HEK293T (cell line): Measurements from ENCODE around the gene CAMK2A.

ENCODE experiments used
- CTCF ChIA-PET: fragments of 350-600 bp; formaldehyde crosslinking; extraction: SDS; loops from one replicate; lab custom pipeline; 2021; ENCODE audit warnings: antibody characterized with exemption, inconsistent platforms; lab: Yijun Ruan, JAX
- POLR2A ChIA-PET: fragments of 350-600 bp; formaldehyde crosslinking; extraction: SDS; loops from one replicate; lab custom pipeline; 2020; ENCODE audit warnings: antibody characterized with exemption, inconsistent platforms; lab: Yijun Ruan, JAX
- DNase-seq: peaks from one replicate; pipeline ENCODE4 v3.0.0; 2012; ENCODE audit warnings: mixed read lengths; ENCODE audit errors: extremely low spot score
- ARNT ChIP-seq: fragments of 450-650 bp; IDR thresholded peaks from 2 replicates; pipeline ENCODE4 v1.6.1; 2017; ENCODE audit warnings: mild to moderate bottlenecking
- BHLHE40 ChIP-seq: fragments of 450-650 bp; IDR thresholded peaks from 2 replicates; pipeline ENCODE4 v1.6.1; 2016; ENCODE audit warnings: mild to moderate bottlenecking, moderate library complexity, borderline replicate concordance
- CTBP1 ChIP-seq: fragments of 450-650 bp; IDR thresholded peaks from 2 replicates; pipeline ENCODE4 v1.6.1; 2016; ENCODE audit warnings: borderline replicate concordance
- ELF4 ChIP-seq: fragments of 450-650 bp; IDR thresholded peaks from 2 replicates; pipeline ENCODE4 v1.6.1; 2017; ENCODE audit warnings: antibody characterized with exemption
- FOXA1 ChIP-seq: fragments of 450-650 bp; IDR thresholded peaks from 2 replicates; pipeline ENCODE4 v1.6.1; 2016; ENCODE audit warnings: mild to moderate bottlenecking
- FOXK2 ChIP-seq: fragments of 450-650 bp; IDR thresholded peaks from 2 replicates; pipeline ENCODE4 v1.6.1; 2016; ENCODE audit warnings: mild to moderate bottlenecking
- FOXM1 ChIP-seq: fragments of 450-650 bp; IDR thresholded peaks from 2 replicates; pipeline ENCODE4 v1.6.1; 2017; ENCODE audit warnings: mild to moderate bottlenecking, borderline replicate concordance
- HDGF ChIP-seq: fragments of 450-650 bp; IDR thresholded peaks from 2 replicates; pipeline ENCODE4 v1.6.1; 2017; ENCODE audit warnings: antibody characterized with exemption, borderline replicate concordance
- L3MBTL2 ChIP-seq: fragments of 450-650 bp; conservative IDR thresholded peaks from 2 replicates; pipeline ENCODE4 v1.6.1; 2016; ENCODE audit warnings: mild to moderate bottlenecking
- LEF1 ChIP-seq: fragments of 450-650 bp; IDR thresholded peaks from 2 replicates; pipeline ENCODE4 v1.6.1; 2017; ENCODE audit warnings: mild to moderate bottlenecking, borderline replicate concordance
- NFRKB ChIP-seq: fragments of 450-650 bp; IDR thresholded peaks from 2 replicates; pipeline ENCODE4 v1.6.1; 2016; ENCODE audit warnings: mild to moderate bottlenecking, moderate library complexity
- SP1 ChIP-seq: fragments of 450-650 bp; IDR thresholded peaks from 2 replicates; pipeline ENCODE4 v1.6.1; 2017
- SUZ12 ChIP-seq: fragments of 450-650 bp; IDR thresholded peaks from 2 replicates; pipeline ENCODE4 v1.6.1; 2016; ENCODE audit warnings: mild to moderate bottlenecking
- TARDBP ChIP-seq: fragments of 450-650 bp; IDR thresholded peaks from 2 replicates; pipeline ENCODE4 v1.6.1; 2016
- ZNF384 ChIP-seq: fragments of 450-650 bp; IDR thresholded peaks from 2 replicates; pipeline ENCODE4 v1.6.1; 2016
- TF ChIP-seq, protein P1 (sequence below): fragments of 450-650 bp; IDR thresholded peaks from 2 replicates; pipeline ENCODE4 v1.6.1; 2016

The CAMK2A gene

DNA sequence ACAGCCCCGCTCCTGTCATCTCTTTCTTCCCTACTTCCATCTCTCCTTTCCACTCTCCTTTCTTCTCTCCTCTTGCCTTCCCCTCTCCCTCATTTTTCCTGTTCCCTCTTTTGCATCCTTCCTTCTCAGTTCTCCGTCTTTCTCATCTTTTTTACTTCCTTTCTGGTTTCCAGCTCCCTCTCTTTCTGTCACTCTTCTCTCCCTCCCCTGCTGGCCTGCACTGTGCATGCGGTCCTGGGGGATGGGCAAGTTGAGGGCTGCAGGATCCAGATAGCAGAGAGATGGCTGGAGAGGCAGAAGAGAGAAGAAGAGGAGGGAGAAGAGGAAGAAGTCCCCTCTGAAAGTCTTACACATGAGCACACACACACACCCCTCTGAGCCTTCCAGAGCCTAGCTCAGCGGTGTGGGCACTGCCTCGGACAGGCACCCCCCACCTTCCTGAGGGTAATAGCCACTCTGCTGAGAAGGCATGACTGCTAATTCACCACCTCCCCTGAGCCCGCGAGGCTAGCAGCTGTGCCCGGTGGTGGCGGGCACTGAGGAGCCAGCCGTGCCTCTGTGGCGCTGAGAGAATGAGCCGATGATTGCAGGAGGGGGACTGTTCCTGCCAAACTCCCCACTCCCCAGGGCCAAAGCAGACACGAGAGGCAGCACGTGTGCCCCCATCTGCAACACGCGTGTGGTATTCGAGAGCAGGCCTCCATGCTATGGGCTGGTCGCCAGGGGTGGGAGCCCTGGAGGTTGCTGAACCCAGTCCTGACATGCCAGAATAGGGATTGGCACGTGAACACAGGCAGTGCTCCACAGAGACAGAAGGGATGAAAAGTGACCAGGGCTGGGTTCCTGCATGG lies 3.7 kb upstream of the CAMK2A start:
- no peak for TF ChIP-seq CTBP1
- no peak for TF ChIP-seq TARDBP
- TF ChIP-seq SUZ12 = no peak
- TF ChIP-seq, protein P1, sequence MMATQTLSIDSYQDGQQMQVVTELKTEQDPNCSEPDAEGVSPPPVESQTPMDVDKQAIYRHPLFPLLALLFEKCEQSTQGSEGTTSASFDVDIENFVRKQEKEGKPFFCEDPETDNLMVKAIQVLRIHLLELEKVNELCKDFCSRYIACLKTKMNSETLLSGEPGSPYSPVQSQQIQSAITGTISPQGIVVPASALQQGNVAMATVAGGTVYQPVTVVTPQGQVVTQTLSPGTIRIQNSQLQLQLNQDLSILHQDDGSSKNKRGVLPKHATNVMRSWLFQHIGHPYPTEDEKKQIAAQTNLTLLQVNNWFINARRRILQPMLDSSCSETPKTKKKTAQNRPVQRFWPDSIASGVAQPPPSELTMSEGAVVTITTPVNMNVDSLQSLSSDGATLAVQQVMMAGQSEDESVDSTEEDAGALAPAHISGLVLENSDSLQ = no peak
- TF ChIP-seq FOXK2 = no peak
- TF ChIP-seq SP1 = no peak
- TF ChIP-seq LEF1 = no peak
- TF ChIP-seq FOXA1 = no peak
- no peak for TF ChIP-seq L3MBTL2
- no peak for TF ChIP-seq ZNF384
- no peak for TF ChIP-seq NFRKB
- TF ChIP-seq HDGF = no peak
- TF ChIP-seq ELF4 = no peak
- TF ChIP-seq FOXM1 = no peak
- no peak for TF ChIP-seq BHLHE40
- TF ChIP-seq ARNT = no peak
- ChIA-PET CTCF (no interaction called here), POLR2A (no interaction called here)
- no peak for DNase-seq

DNA sequence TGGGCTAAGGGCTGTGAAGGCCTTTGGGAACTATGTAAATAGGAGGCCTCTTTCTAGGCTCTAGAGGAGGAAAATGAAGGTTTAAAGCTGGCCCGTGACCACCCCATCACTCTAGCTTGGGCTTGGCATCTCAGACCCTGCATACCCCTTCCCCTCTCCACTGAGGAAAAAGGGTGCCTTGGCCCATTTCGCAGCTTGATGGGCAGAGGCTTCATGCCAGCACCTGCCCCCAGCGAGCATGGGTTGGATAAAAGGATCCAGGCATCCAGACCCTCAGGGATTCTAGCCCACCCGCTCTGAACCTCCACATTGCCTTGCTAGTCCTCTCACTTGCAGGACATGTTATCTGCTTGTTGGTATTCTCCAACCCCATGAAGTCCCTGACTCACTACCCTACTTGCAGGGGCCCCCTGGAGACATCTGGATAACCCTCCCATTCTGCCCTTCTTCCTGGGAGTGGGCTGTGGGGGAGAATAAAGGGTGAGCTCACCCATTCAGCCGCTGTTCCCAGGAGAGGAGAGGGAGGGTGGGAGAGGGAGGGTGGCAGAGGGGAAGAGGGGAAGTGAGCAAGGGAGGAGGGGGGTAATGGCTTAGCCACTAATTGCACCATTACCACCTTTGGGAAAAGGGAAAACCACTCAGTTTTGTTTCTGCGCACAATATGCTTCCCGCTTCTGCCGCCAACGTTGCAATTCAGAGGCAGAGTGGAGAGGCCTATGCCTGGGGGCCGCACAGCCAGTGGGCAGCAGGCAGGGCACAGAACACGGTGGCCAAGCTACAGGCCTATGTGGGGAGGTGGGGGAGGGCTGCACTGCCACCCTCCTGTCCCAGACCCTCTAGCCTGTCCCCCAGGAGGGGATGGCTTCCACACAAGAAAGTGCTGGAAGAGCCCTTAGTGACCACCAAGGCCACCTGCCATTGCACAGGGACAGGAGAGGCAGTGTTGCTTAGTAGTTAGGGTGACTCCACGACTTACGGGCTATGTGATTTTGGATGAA lies 2.1 kb upstream of the CAMK2A start:
- TF ChIP-seq FOXK2 (no peak), L3MBTL2 (no peak), FOXA1 (no peak), ZNF384 (no peak), HDGF (no peak), TARDBP (no peak), BHLHE40 (no peak), ELF4 (no peak), FOXM1 (no peak), LEF1 (no peak), SP1 (no peak), ARNT (no peak), NFRKB (no peak), SUZ12 (no peak), CTBP1 (no peak)
- TF ChIP-seq, protein P1 = no peak
- ChIA-PET CTCF (interaction anchor here (1.6 kb wide), 1 partner anchor 60 kb away, joined by 5 read pairs; no protein-coding TSS in a partner anchor), POLR2A (no interaction called here)
- DNase-seq = no peak

DNA sequence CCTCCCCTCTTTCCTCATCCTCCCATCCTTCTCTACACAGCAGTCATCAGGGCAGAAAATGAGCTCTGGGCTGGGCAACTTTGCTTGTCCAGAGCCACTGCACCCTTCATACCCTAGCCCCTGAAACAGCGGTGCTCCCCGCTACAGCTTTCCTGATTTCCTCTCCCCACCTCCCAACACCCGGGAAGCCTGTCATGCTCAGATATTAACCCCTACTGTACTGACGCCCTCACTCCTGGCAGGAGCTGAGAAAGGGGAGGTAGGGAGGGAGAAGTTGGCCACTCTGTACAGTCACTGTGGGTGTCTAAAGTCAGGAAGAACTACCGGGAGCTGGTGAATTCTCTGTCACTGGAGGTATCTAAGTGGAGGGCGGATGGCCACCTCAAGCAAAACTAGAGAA lies 782 bp downstream of the CAMK2A start:
- no peak for TF ChIP-seq L3MBTL2
- TF ChIP-seq, protein P1 = no peak
- TF ChIP-seq CTBP1 = no peak
- no peak for TF ChIP-seq ELF4
- TF ChIP-seq ARNT = no peak
- TF ChIP-seq HDGF = no peak
- no peak for TF ChIP-seq FOXM1
- no peak for TF ChIP-seq ZNF384
- no peak for TF ChIP-seq FOXA1
- no peak for TF ChIP-seq NFRKB
- no peak for DNase-seq
- ChIA-PET CTCF (no interaction called here), POLR2A (no interaction called here)

DNA sequence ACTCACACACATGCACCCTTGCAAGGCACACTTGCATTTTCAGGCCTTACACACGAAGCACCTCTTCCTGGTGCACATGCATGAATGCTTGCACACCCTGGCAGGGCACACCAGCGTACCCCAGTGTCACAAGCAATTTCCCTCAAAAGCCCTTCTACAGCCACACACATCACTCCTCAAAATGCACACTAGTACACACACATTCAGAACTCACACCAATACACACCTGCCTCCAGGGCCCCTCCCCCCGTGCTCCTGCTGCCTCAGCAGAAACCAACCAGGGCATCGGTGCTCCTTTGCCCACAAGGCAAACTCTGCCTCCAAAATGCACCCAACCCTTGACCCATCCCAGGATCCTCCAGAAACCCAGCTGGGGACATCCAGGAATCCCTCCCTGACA lies 1.2 kb downstream of the CAMK2A start:
- TF ChIP-seq FOXK2 = no peak
- TF ChIP-seq TARDBP = no peak
- TF ChIP-seq HDGF = no peak
- TF ChIP-seq, protein P1 = no peak
- TF ChIP-seq ZNF384 = no peak
- TF ChIP-seq SP1 = no peak
- TF ChIP-seq CTBP1 = no peak
- ChIA-PET POLR2A (no interaction called here), CTCF (no interaction called here)
- no peak for DNase-seq

DNA sequence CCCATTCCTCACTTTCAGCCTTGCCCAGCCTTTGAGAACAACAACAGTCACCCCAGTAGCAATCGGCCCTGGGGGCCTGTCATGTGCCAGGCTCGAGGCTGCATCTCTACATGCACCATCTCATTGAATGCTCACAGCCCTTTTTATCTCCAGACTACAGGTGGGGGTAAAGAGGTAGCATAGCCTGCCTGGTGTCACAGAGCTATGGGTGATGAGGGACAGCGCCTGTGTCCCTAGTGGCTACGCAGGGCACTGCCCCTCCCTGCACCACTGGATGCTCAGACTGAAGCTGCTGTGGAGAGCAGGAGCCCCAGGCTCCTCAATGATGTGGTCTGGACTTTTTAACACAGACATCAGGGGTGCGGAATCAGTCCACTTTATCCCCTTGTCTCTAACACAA lies 2.8 kb downstream of the CAMK2A start:
- TF ChIP-seq HDGF (no peak), LEF1 (no peak), SP1 (no peak), FOXM1 (no peak), ZNF384 (no peak), FOXA1 (no peak), CTBP1 (no peak), ARNT (no peak), SUZ12 (no peak), TARDBP (no peak), ELF4 (no peak), L3MBTL2 (no peak), NFRKB (no peak)
- POLR2A ChIA-PET = no interaction called here
- CTCF ChIA-PET = interaction anchor here (0.6 to 1.2 kb wide), 3 partner anchors 32 to 1113 kb away, joined by 4 to 5 read pairs (median 4); no protein-coding TSS in a partner anchor
- DNase-seq = peak; percentile 66
